Measurements from ENCODE around the gene BUD23. TPM values are rescaled to one million over a fixed set of nuclear protein-coding genes. Genes with fewer than 3 reads are reported as not detected.
"Not testable (repeated sequence)": the region's sequence is repeated elsewhere in the genome, so short reads cannot be mapped to it uniquely, and the experiment has no call there.

The BUD23 gene
- total RNA-seq, 1 experiment from 2014 or later: 124 TPM

GRCh38 chr7:73652541-73652949 is 30.9 kb upstream of the BUD23 start:
- Histone ChIP-seq H3K9me2 (replicated peaks; ENCODE audit: low read length) (no peaks in the 10 kb centered on the region), H3K27ac (ENCODE audit: low read length) (no peak overlapping the region), H3K27me3 (ENCODE audit: low read length) (peaks cover 11% of the 10 kb centered on the region), H3K4me3 (ENCODE audit: low read length) (no peak overlapping the region), H3K79me2 (ENCODE audit: low read length) (no peaks in the 10 kb centered on the region), H3K4me2 (ENCODE audit: low read length) (no peak overlapping the region), H2AFZ (ENCODE audit: low read length) (no peak overlapping the region), H3K9ac (ENCODE audit: low read length) (no peak overlapping the region), H3F3A (ENCODE audit: low read length, unreplicated experiment) (no peaks in the 10 kb centered on the region), H3K4me1 (ENCODE audit: insufficient read depth, low read length) (no peaks in the 10 kb centered on the region), H3K9me3 (ENCODE audit: low read length) (no peaks in the 10 kb centered on the region), H4K20me1 (ENCODE audit: low read length) (no peaks in the 10 kb centered on the region), H3K36me3 (ENCODE audit: low read depth, low read length) (no peaks in the 10 kb centered on the region)
- POLR2A ChIA-PET (ENCODE audit: unreplicated experiment): no interaction called here
- intact Hi-C loops (cut with micrococcal nuclease): no loop called here
- no peak for TF ChIP-seq CTCF (conservative IDR thresholded peaks at IDR 0.05; ENCODE audit: low read depth, low read length)
- TF ChIP-seq EZH2 (IDR thresholded peaks at IDR 0.05; ENCODE audit: low read length, unreplicated experiment): no peak
- TF ChIP-seq EZH2phosphoT487 (IDR thresholded peaks at IDR 0.05; ENCODE audit: borderline replicate concordance, low read length): no peak
- ATAC-seq (no peak), DNase-seq (no peak)
- CTCF ChIA-PET: no interaction called here
- BruUV-seq (replicated peaks): no TSS peak

- H3K9ac ChIP-seq (ENCODE audit: low read length); H3K79me2 ChIP-seq (ENCODE audit: low read length); H4K20me1 ChIP-seq (ENCODE audit: low read length); H3K4me1 ChIP-seq (ENCODE audit: insufficient read depth, low read length); H3K4me2 ChIP-seq (ENCODE audit: low read length); H3K27me3 ChIP-seq (ENCODE audit: low read length); H3K4me3 ChIP-seq (ENCODE audit: low read length); H3F3A ChIP-seq (ENCODE audit: low read length, unreplicated experiment); ATAC-seq; H3K36me3 ChIP-seq (ENCODE audit: low read depth, low read length); H3K9me2 ChIP-seq (replicated peaks; ENCODE audit: low read length); intact Hi-C loops (cut with micrococcal nuclease); H2AFZ ChIP-seq (ENCODE audit: low read length); H3K9me3 ChIP-seq (ENCODE audit: low read length); H3K27ac ChIP-seq (ENCODE audit: low read length); CTCF ChIA-PET; POLR2A ChIA-PET (ENCODE audit: unreplicated experiment); DNase-seq; BruUV-seq (replicated peaks): not testable (repeated sequence)
These were observed 28.1 kb upstream of the BUD23 start for GRCh38 chr7:73655309-73655708.

- Histone ChIP-seq H3K4me3 (ENCODE audit: low read length) (no peak overlapping the region), H3K4me1 (ENCODE audit: insufficient read depth, low read length) (no peaks in the 10 kb centered on the region), H4K20me1 (ENCODE audit: low read length) (no peaks in the 10 kb centered on the region), H2AFZ (ENCODE audit: low read length) (no peak overlapping the region), H3K36me3 (ENCODE audit: low read depth, low read length) (no peaks in the 10 kb centered on the region), H3K9me3 (ENCODE audit: low read length) (no peaks in the 10 kb centered on the region), H3F3A (ENCODE audit: low read length, unreplicated experiment) (no peaks in the 10 kb centered on the region), H3K4me2 (ENCODE audit: low read length) (no peak overlapping the region), H3K79me2 (ENCODE audit: low read length) (no peaks in the 10 kb centered on the region), H3K9me2 (replicated peaks; ENCODE audit: low read length) (no peaks in the 10 kb centered on the region), H3K9ac (ENCODE audit: low read length) (no peak overlapping the region), H3K27ac (ENCODE audit: low read length) (no peak overlapping the region), H3K27me3 (ENCODE audit: low read length) (no peaks in the 10 kb centered on the region)
- ATAC-seq: no peak
- TF ChIP-seq EZH2 (IDR thresholded peaks at IDR 0.05; ENCODE audit: low read length, unreplicated experiment) (no peak), CTCF (conservative IDR thresholded peaks at IDR 0.05; ENCODE audit: low read depth, low read length) (no peak), EZH2phosphoT487 (IDR thresholded peaks at IDR 0.05; ENCODE audit: borderline replicate concordance, low read length) (no peak)
- POLR2A ChIA-PET (ENCODE audit: unreplicated experiment): no interaction called here
- intact Hi-C loops (cut with micrococcal nuclease): no loop called here
- CTCF ChIA-PET: no interaction called here
- DNase-seq: no peak
- BruUV-seq (replicated peaks): no TSS peak
These were observed 23.4 kb upstream of the BUD23 start for GRCh38 chr7:73659983-73660382.

- H3K9ac ChIP-seq (ENCODE audit: low read length); H3K79me2 ChIP-seq (ENCODE audit: low read length); H3F3A ChIP-seq (ENCODE audit: low read length, unreplicated experiment); H3K9me3 ChIP-seq (ENCODE audit: low read length); POLR2A ChIA-PET (ENCODE audit: unreplicated experiment); ATAC-seq; intact Hi-C loops (cut with micrococcal nuclease); H3K9me2 ChIP-seq (replicated peaks; ENCODE audit: low read length); H3K4me2 ChIP-seq (ENCODE audit: low read length); BruUV-seq (replicated peaks); H3K27me3 ChIP-seq (ENCODE audit: low read length); H2AFZ ChIP-seq (ENCODE audit: low read length); H3K27ac ChIP-seq (ENCODE audit: low read length); H3K4me3 ChIP-seq (ENCODE audit: low read length); H3K36me3 ChIP-seq (ENCODE audit: low read depth, low read length); CTCF ChIA-PET; H4K20me1 ChIP-seq (ENCODE audit: low read length); H3K4me1 ChIP-seq (ENCODE audit: insufficient read depth, low read length): not testable (repeated sequence)
- peak; percentile 26 for DNase-seq
These were observed 22.8 kb upstream of the BUD23 start for GRCh38 chr7:73660594-73660993.

Measured in PC-3 (cell line).